ENCODE data around the gene PLCH2. TPM values are rescaled to one million over a fixed set of nuclear protein-coding genes. Genes with fewer than 3 reads are reported as not detected.

The PLCH2 gene
- total and polyA plus RNA-seq, 9 of the 15 experiments (the other 6 are each of a cell fraction or from before 2014, with no cell fraction given): 0.16 TPM; not detected in 8

GRCh38 chr1:2546515-2547209, 70.6 kb downstream of the PLCH2 start (continued):
- 0 out of 2 replicates have a peak, but pooled peaks have one; percentile 44 for TF ChIP-seq TOE1 (IDR thresholded peaks at IDR 0.05; ENCODE audit: borderline replicate concordance)
- no peak for TF ChIP-seq TOE1 (CRISPR knock-in tag; IDR thresholded peaks at IDR 0.05; ENCODE audit: borderline replicate concordance, low read depth)
- TF ChIP-seq RAD51 (IDR thresholded peaks at IDR 0.05; ENCODE audit: borderline replicate concordance, low read depth): 0 out of 2 replicates have a peak, but pooled peaks have one; percentile 7
- TF ChIP-seq RBBP5 (IDR thresholded peaks at IDR 0.05; ENCODE audit: borderline replicate concordance, insufficient read depth, low read length, poor library complexity, severe bottlenecking): peak; percentile 51
- TF ChIP-seq E2F4 (CRISPR knock-in tag; IDR thresholded peaks at IDR 0.05; ENCODE audit: low read depth): peak; percentile 69; the same call in 1 of the 2 replicates
- peak; percentile 2; the same call in 1 of the 2 replicates for TF ChIP-seq NFIC (IDR thresholded peaks at IDR 0.05)
- peak; percentile 18; the same call in 1 of the 2 replicates for TF ChIP-seq JUND (IDR thresholded peaks at IDR 0.05; ENCODE audit: borderline replicate concordance, low read depth, low read length)
- TF ChIP-seq JUND (tag; IDR thresholded peaks at IDR 0.05; ENCODE audit: borderline replicate concordance, low read depth, low read length): peak; percentile 28; the same call in 1 of the 3 replicates
- peak in 1 of 2 experiments; percentile 18; a peak in 1 of 4 replicates for TF ChIP-seq SRF (CRISPR knock-in tag; IDR thresholded peaks at IDR 0.05)
- no peak for TF ChIP-seq ZFPM2 (CRISPR knock-in tag; IDR thresholded peaks at IDR 0.05)
- peak; percentile 46 for TF ChIP-seq EGR1 (conservative IDR thresholded peaks at IDR 0.05)
- peak; percentile 84 for TF ChIP-seq ETV5 (CRISPR knock-in tag; IDR thresholded peaks at IDR 0.05; ENCODE audit: low read depth)
- TF ChIP-seq PKNOX1 (IDR thresholded peaks at IDR 0.05): no peak
- TF ChIP-seq ZNF436 (CRISPR knock-in tag; IDR thresholded peaks at IDR 0.05): peak; percentile 100
- 0 out of 2 replicates have a peak, but pooled peaks have one; percentile 32 for TF ChIP-seq CBFA2T3 (IDR thresholded peaks at IDR 0.05)
- no peak for TF ChIP-seq MBD1 (CRISPR knock-in tag; IDR thresholded peaks at IDR 0.05)
- TF ChIP-seq ZNF57 (CRISPR knock-in tag; IDR thresholded peaks at IDR 0.05): no peak
- peak; percentile 30 for TF ChIP-seq RB1 (IDR thresholded peaks at IDR 0.05; ENCODE audit: low read depth)
- no peak for TF ChIP-seq AFF1 (IDR thresholded peaks at IDR 0.05; ENCODE audit: low read depth in 1 of 2, partially characterized antibody in 2 of 2)
- TF ChIP-seq HDAC2 (IDR thresholded peaks at IDR 0.05): peak; percentile 94
